H9 (cell line): ENCODE measurements around the gene NBEAL2. TPM values are rescaled to one million over a fixed set of nuclear protein-coding genes. Genes with fewer than 3 reads are reported as not detected.

Experiments
- DNase-seq: peaks from one replicate; pipeline ENCODE4 v3.0.0-alpha.2; 2017
- H2AFZ ChIP-seq: one replicate; pipeline ENCODE4 v1.6.1; 2013; ENCODE audit warnings: mild to moderate bottlenecking, low read length, control low read depth, moderate library complexity
- H2AK5ac ChIP-seq: 2 replicates; pipeline ENCODE4 v1.6.1; 2013; ENCODE audit warnings: low read length, control low read depth, mixed read lengths; ENCODE audit not compliant: insufficient read length
- H2BK120ac ChIP-seq: one replicate; pipeline ENCODE4 v1.6.1; 2013; ENCODE audit warnings: low read depth, mild to moderate bottlenecking, low read length, control low read depth, inconsistent platforms; ENCODE audit not compliant: poor library complexity, severe bottlenecking
- H2BK12ac ChIP-seq: 2 replicates; pipeline ENCODE4 v1.6.1; 2013; ENCODE audit warnings: low read length, control low read depth, mixed read lengths, low read depth; ENCODE audit not compliant: insufficient read length
- H2BK15ac ChIP-seq: 2 replicates; pipeline ENCODE4 v1.6.1; 2013; ENCODE audit warnings: low read depth, low read length, control low read depth
- H2BK20ac ChIP-seq: one replicate; pipeline ENCODE4 v1.6.1; 2013; ENCODE audit warnings: low read depth, mild to moderate bottlenecking, low read length, control low read depth, inconsistent platforms; ENCODE audit not compliant: poor library complexity, severe bottlenecking
- H2BK5ac ChIP-seq: 2 replicates; pipeline ENCODE4 v1.6.1; 2013; ENCODE audit warnings: low read length, control low read depth, mixed read lengths; ENCODE audit not compliant: insufficient read length
- H3K14ac ChIP-seq: 2 replicates; pipeline ENCODE4 v1.6.1; 2013; ENCODE audit warnings: low read length, control low read depth; ENCODE audit not compliant: insufficient read depth
- H3K18ac ChIP-seq: 2 replicates; pipeline ENCODE4 v1.6.1; 2013; ENCODE audit warnings: low read depth, mild to moderate bottlenecking, mixed read lengths, low read length, control low read depth; ENCODE audit not compliant: insufficient read length
- H3K23ac ChIP-seq: 2 replicates; pipeline ENCODE4 v1.6.1; 2013; ENCODE audit warnings: low read length, control low read depth, mixed read lengths, low read depth; ENCODE audit not compliant: insufficient read length
- H3K23me2 ChIP-seq: 2 replicates; pipeline ENCODE4 v1.6.1; 2013; ENCODE audit warnings: low read depth, mild to moderate bottlenecking, mixed read lengths, low read length, control low read depth; ENCODE audit not compliant: insufficient read length, poor library complexity, severe bottlenecking
- H3K27ac ChIP-seq: 2 replicates; pipeline ENCODE4 v1.5.1; 2013; ENCODE audit warnings: low read length, control low read depth, mixed read lengths, low read depth; ENCODE audit not compliant: insufficient read length
- H3K27me3 ChIP-seq: 2 replicates; pipeline ENCODE4 v1.6.1; 2013; ENCODE audit warnings: low read length, control low read depth, inconsistent platforms; ENCODE audit not compliant: insufficient read depth
- H3K4ac ChIP-seq: 2 replicates; pipeline ENCODE4 v1.6.1; 2013; ENCODE audit warnings: low read depth, mild to moderate bottlenecking, control low read depth, inconsistent platforms, low read length, moderate library complexity
- H3K4me1 ChIP-seq: 2 replicates; pipeline ENCODE4 v1.6.1; 2013; ENCODE audit warnings: low read length, control low read depth, inconsistent platforms; ENCODE audit not compliant: insufficient read depth
- H3K4me2 ChIP-seq: 2 replicates; pipeline ENCODE4 v1.6.1; 2013; ENCODE audit warnings: low read length, control low read depth, mixed read lengths; ENCODE audit not compliant: insufficient read length, insufficient read depth
- H3K56ac ChIP-seq: 2 replicates; pipeline ENCODE4 v1.6.1; 2013; ENCODE audit warnings: low read depth, mild to moderate bottlenecking, mixed read lengths, low read length, control low read depth; ENCODE audit not compliant: insufficient read length
- H3K79me1 ChIP-seq: 2 replicates; pipeline ENCODE4 v1.6.1; 2013; ENCODE audit warnings: low read depth, mild to moderate bottlenecking, moderate library complexity, low read length, control low read depth, inconsistent platforms; ENCODE audit not compliant: insufficient read depth, poor library complexity, severe bottlenecking
- H3K79me2 ChIP-seq: 2 replicates; pipeline ENCODE4 v1.6.1; 2013; ENCODE audit warnings: low read length, control low read depth, inconsistent platforms; ENCODE audit not compliant: insufficient read depth
- H3K9ac ChIP-seq: 2 replicates; pipeline ENCODE4 v1.6.1; 2013; ENCODE audit warnings: low read length, control low read depth, mixed read lengths; ENCODE audit not compliant: insufficient read length; ENCODE audit errors: extremely low read depth
- H3K9me3 ChIP-seq: one replicate; pipeline ENCODE4 v1.6.1; 2013; ENCODE audit warnings: low read depth, low read length, inconsistent platforms; ENCODE audit not compliant: control insufficient read depth
- H3T11ph ChIP-seq: one replicate; pipeline ENCODE4 v1.6.1; 2013; ENCODE audit warnings: mild to moderate bottlenecking, low read length, control low read depth, inconsistent platforms
- H4K20me1 ChIP-seq: one replicate; pipeline ENCODE4 v1.6.1; 2013; ENCODE audit not compliant: control insufficient read depth, insufficient read length, insufficient read depth
- H4K5ac ChIP-seq: 2 replicates; pipeline ENCODE4 v1.6.1; 2013; ENCODE audit warnings: low read depth, mild to moderate bottlenecking, mixed read lengths, low read length, control low read depth; ENCODE audit not compliant: insufficient read length
- H4K8ac ChIP-seq: replicated peaks from 2 replicates; pipeline ENCODE4 v1.6.1; 2013; ENCODE audit warnings: low read length, control low read depth, mixed read lengths, low read depth; ENCODE audit not compliant: insufficient read length
- H4K91ac ChIP-seq: 2 replicates; pipeline ENCODE4 v1.6.1; 2013; ENCODE audit warnings: low read depth, mild to moderate bottlenecking, moderate library complexity, mixed read lengths, low read length, control low read depth; ENCODE audit not compliant: insufficient read length
- H3K27ac Mint-ChIP-seq, 3 experiments: 2 replicates in 2 of 3; 3 replicates in 1 of 3; pipeline ENCODE4 v1.8.0; 2020 to 2021; ENCODE audit warnings: mixed read lengths in 3 of 3, mild to moderate bottlenecking in 1 of 3, moderate library complexity in 1 of 3
- H3K27me3 Mint-ChIP-seq: 2 replicates; pipeline ENCODE4 v1.8.0; 2021; ENCODE audit warnings: low read depth, mild to moderate bottlenecking, moderate library complexity, mixed read lengths
- H3K36me3 Mint-ChIP-seq, 3 experiments: 2 replicates in 2 of 3; 3 replicates in 1 of 3; pipeline ENCODE4 v1.8.0; 2020 to 2021; ENCODE audit warnings: low read depth in 3 of 3, mixed read lengths in 3 of 3; ENCODE audit not compliant: insufficient read depth in 1 of 3
- H3K4me1 Mint-ChIP-seq, 2 experiments: 2 replicates each; pipeline ENCODE4 v1.8.0; 2020; ENCODE audit warnings: mixed read lengths in 2 of 2
- H3K4me3 Mint-ChIP-seq, 2 experiments: 2 replicates in 1 of 2; 3 replicates in 1 of 2; pipeline ENCODE4 v1.8.0; 2020 to 2021; ENCODE audit warnings: mild to moderate bottlenecking in 2 of 2, mixed read lengths in 2 of 2, moderate library complexity in 1 of 2
- H3K9me3 Mint-ChIP-seq, 2 experiments: 2 replicates in 1 of 2; 3 replicates in 1 of 2; pipeline ENCODE4 v1.8.0; 2020; ENCODE audit warnings: mild to moderate bottlenecking in 2 of 2, mixed read lengths in 2 of 2, moderate library complexity in 1 of 2
- CTCF ChIP-seq: fragments of 200-600 bp; sonication (generic); conservative IDR thresholded peaks from 3 replicates; pipeline ENCODE4 v1.8.0; 2021; ENCODE audit warnings: antibody characterized with exemption, mild to moderate bottlenecking
- total RNA-seq: library from RNA; stranded (reverse); gene quantifications from 2 replicates; pipeline ENCODE4 v1.2.1, GENCODE V29; 2021

The NBEAL2 gene
- total RNA-seq, 1 experiment from 2014 or later, result 52.1 TPM

- Histone ChIP-seq H3K4me2 (no peak overlapping the region), H2BK120ac (no peak overlapping the region), H4K8ac (no peak overlapping the region), H4K5ac (no peak overlapping the region), H3K4ac (no peak overlapping the region), H3K9ac (no peak overlapping the region), H4K20me1 (peaks cover 2% of the 10 kb centered on the region), H2BK5ac (no peak overlapping the region), H4K91ac (no peak overlapping the region), H2AFZ (no peak overlapping the region), H3K56ac (no peak overlapping the region), H3K79me2 (no peaks in the 10 kb centered on the region), H3T11ph (no peak overlapping the region), H3K23me2 (no peaks in the 10 kb centered on the region), H2BK20ac (no peak overlapping the region), H3K18ac (no peak overlapping the region), H3K27ac (no peak overlapping the region), H3K79me1 (no peaks in the 10 kb centered on the region), H3K27me3 (no peaks in the 10 kb centered on the region), H3K4me1 (no peaks in the 10 kb centered on the region), H2BK12ac (no peak overlapping the region), H3K23ac (no peak overlapping the region), H2BK15ac (no peak overlapping the region), H3K14ac (no peak overlapping the region), H3K9me3 (no peaks in the 10 kb centered on the region), H2AK5ac (no peak overlapping the region)
- TF ChIP-seq CTCF, result no peak
- Mint-ChIP-seq H3K4me1 (peaks cover 13 to 20% of the 10 kb centered on the region in 2 experiments), H3K4me3 (no peak overlapping the region), H3K36me3 (peaks cover 5 to 40% (median 37%) of the 10 kb centered on the region in 3 experiments; a peak in 6 of 7 replicates), H3K27me3 (no peaks in the 10 kb centered on the region), H3K9me3 (no peaks in the 10 kb centered on the region), H3K27ac (no peak overlapping the region)
- no peak for DNase-seq
Measured at GRCh38 chr3:47018269-47018611, 38.8 kb downstream of the NBEAL2 start.
